NCI-H748 treated with DMSO at 0.1 percent for 48 hours (cell line): ENCODE data around the gene SEPTIN5.

Experiments used
- DNase-seq: peaks from one replicate; lab custom pipeline; 2025; lab: John Stamatoyannopoulos, UW

Gene SEPTIN5

DNA sequence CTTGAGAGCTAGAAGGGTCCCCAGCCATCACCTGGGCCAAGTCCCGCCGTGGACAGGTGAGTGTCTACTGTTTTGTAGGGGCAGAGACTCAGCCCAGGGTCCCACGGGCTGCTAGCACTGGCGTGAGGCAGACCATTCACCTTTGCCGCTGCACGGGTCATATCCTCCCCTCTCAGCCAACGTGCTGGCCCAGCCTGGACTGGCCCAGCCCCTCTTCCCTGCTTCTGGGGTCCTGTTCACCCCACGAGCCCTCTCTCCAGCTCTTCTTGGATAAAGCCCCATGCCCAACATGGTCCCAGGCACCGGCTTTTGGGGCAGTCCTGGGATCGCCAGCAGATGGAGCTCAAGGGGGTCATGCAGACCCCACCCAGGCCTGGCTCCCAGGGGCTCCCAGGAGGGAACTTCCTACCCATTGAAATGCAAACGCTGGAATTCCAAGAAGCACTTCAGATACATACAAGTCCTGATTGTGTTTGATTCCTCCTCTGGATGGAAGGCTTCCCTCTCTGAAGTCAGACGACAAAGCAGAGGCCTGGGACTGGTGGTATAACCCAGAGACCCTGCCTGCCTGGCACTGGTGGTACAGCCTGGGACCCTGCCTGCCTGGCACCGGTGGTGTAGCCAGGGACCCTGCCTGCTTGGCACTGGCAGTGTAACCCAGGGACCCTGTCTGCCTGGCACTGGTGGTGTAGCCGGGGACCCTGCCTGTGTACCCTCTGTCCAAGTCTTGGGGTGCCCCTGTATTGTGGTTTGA is 8.9 kb upstream of the SEPTIN5 start:
- no peak for DNase-seq

DNA sequence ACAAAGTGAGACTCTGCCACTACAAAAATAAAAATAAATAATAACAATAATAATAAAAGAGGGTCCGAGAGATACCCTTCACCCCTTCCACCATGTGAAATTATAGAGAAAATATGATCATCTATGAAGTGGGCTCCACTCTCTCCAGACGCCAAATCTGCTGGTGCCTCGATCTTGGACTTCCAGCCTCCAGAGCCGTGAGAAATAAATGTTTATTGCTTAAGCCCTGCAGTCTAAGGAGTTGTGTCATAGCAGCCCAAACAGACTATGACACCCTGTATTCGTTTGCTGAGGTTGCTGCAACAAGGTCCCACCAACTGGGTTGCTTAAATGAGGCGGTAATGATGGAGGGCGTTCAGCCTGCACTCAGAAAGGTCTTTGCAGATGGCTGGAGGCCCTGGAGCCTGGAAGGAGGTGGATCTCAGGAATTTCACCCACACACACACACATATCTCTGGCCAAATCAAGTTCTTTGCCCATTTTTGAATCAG is 7.6 kb upstream of the SEPTIN5 start:
- no peak for DNase-seq

DNA sequence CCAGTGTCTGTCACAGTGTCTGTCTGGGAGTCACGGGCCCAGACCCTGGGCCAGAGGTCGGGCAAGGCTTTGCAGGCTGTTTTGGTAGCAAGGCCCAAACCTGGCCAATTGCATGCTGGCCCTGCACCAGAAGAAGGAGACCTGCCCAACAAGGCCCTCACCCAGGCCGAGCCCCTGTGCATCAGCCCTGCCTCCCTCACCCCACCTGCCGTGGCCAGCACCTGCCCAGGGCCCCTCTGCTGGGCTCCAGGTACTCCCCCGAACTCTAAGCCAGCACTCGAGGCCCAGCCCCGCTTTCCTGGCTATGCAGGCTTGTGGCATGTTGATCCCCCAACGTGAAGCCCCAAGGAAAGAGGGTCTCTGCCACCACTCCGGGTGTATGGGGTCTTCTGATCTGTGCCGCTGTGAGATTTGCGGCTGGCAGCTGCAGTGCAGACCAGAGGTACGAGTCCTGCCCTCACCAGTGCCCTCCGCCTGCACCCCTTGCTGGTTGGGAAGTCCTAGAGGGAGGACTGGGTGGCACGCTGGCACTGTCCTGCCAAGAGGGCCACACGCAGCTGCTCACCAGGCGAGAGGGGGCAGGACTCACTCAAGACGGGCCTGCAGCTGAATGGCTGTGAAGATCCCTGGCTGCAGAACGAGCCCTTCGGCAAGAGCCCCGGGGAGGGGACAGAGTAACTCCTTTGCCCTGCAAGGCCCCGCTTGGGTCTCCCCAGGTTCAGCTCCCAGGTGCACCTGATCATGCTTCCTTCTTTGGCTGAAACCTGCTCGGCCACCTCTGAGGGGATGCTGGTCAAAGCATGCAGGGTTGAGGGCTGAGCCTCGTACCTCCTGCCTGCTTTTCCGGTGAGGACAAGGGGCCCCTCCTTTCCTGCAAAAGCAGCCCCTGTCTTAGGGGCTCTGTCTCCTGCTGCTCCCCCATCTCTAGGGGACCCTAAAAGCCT is 6.7 kb upstream of the SEPTIN5 start:
- no peak for DNase-seq

DNA sequence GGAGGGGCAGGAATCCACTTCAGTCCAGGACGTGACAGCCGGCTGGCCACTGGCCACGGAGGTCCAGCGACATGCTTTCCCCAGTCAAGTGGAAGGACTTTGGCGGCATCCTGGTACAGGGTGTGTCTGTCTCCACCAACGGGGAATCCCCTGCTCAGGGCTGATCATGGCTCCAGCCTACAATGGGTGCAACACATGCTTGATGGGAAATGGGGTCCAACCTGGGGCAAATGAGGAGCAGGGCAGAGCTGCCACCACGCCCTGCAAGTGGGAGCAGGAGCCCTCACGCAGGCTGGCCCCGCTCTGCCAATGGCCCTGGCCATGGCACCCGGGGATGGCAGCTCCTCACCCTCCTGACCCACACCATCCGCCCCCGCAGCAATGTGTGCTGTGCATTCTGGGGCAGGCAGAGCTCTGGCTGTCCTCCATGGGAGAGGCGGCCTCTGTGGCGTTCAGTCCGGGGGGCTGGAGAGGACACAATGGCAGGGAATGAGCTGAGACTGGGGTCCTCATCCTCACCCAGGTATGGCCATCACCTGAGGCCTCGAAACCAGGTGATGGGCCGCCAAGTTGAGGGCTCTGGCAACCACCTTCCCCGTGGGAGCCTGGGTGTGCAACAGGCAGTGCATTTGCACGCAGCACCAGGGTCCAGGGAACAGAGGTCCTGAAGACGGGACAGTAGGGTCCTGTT is 5.8 kb upstream of the SEPTIN5 start:
- no peak for DNase-seq

DNA sequence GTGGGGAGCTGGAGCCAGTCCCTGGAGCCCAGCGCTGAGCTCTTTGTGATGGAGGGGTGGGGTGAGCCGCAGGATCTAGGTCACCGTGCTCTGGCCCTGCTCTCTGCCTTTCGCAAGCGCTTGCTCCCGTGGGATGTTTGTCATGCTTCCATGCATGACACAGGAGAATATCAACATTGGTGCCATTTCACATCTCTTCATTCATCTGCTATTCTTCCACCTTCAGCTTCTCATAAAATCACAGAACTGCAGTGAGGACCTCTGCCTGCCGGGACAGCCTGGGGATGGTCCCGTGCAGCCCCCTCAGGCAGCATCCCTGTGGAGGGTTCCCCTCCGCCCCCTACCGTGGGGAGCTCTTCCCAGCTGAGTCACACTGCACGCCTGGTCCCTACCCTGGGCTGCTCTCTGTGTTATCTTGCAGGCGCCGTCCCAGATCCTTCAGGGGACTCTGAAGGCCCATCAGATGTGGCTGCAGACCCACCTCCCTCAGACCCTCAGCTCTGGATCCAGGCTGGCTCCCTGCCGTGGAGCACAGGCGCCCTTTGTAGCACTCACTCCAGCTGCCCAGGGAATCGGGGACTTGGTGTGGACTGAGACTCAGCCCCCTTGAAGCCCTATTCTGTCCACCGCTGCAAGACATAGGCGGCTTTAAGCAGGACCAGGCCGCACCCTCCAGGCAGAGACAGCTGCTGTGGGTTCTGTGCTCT is 5.1 kb upstream of the SEPTIN5 start:
- DNase-seq = no peak

DNA sequence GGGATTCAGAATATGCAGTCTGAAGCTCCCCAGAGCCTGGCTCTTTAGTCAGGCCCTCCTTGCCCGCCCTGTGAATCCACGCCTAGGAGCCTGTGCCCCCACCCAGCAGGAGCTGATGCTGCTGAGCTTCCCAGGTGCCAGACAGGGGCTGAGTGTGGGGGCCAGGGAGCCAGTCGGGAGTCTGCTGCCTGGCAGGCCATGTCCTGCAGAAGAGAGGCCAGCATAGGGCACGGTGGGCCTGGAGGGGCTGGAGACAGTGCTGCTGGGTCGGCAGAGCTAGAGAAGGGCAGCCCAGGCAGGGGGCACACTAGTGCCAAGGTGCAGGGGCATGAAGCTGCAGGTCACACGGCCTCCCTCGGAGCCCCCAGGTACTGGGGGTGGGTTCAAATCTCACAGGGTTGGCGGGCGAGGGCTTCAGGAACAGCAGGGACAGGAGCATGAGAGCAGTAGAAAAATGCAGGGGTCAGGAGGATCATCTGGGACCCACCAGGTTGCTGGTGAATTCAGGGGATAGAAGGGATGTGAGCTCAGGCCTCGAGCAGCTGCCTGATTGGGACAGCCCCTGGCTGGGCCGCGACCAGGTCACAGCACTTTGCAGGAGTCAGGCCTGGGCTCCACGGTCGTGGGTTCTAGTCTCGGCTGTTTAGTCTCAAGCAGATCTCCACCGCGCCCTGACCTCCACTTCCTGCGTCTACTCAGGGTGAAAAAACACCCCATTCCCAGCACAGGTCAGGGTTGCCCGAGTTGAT is 4.1 kb upstream of the SEPTIN5 start:
- DNase-seq = no peak

DNA sequence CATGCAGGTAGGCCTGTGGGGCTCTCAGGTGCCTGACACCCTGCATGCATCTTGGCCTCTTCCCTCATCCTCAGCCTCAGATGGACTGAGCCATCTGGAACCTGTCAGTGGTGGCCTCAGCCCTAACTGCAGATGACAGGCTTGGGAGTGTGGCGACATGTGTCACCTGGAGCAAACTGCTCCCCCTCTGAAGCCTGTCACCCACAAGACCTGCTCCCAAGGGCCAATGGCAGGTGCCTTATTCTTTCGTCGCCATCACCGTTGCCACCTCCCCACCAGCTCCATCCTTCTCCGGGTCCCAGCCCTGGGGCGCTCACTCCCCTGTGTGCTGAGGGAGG is 3.6 kb upstream of the SEPTIN5 start:
- no peak for DNase-seq

DNA sequence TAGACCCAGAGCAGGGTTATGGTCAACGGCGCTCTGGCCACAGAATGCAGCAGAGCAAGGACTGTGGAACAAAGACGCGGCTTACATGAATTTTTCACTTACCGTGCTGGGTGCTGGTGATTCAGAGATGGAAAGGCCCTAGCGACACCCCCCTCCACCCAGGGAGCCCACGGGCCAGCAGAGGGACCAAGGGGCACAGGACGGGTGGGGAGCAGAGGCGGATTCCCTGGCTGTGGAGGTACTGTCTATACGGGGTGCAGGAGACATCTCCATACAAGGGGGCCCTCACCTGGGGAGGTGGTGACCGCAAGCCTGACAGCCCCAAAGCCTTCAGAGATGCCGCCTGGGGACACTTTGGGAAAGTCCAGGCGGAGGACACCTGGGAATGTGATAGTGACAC is 1.1 kb upstream of the SEPTIN5 start:
- DNase-seq = no peak

DNA sequence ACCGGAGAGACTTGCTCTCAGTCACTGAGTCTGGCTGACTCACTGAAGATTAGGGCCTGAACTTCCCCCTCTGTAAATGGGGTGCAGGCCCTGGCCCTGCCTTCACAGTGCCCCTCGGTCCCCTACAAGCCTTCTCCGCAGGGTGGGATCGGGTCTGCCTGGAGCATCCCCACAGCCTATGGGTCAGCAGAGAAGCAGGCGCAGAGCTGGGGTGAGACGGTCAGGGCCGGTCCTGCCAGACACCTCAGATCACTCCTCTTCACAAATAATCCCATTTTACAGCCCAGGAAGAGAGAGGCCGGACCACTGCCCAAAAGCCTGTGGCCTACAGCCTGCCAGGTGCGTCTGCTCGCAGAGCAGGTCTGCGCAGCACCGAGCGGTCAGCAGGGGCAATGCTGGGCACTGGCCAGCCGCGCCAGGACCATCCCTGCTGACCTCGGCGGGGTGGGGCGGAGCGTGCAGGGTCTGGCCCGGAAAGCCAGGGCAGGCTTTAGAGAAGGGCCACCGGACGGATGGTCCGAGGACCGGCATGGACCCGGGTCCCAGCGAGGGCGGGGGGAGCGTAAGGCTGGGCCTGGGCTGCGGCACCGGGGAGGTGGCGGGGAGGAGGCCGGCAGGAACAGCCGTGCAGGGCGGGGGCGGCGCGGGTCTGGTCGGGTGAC is 522 bp upstream of the SEPTIN5 start:
- DNase-seq = no peak

DNA sequence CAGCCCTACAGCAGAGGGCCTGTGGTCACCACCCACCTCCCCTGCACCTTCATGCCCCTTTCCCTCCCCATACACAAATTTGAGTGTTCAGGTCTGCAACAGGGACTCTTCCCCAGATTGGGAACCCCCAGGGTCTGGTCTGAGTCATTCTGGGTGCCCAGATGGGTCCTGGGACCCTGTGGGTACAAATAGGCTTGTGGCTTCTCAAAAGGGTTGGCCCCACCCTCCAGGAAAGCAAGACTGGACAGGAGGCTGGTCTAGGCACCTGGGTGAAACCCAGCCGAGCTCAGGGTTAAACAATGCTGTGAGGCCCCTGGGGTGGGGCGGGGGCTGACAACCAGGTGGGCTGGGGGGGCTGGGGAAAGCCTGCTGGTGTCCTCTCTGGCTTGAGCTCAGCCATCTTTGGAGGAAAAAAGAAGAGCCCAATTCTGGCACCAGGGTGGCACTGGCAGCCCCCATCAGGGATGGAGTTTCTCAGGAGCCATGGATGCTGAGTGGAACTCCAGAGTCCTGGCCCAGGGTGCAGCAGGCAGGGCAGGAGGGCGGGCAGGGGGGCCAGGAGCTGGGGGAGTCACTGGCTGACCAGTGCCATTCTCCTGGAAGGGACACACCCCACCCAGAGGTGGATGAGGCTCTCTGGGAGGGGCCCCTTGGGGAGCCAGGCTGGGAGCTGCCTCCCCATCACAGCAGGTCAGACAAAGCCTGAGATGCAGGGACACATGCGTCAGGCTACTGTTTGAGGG is 1.1 kb downstream of the SEPTIN5 start:
- no peak for DNase-seq

DNA sequence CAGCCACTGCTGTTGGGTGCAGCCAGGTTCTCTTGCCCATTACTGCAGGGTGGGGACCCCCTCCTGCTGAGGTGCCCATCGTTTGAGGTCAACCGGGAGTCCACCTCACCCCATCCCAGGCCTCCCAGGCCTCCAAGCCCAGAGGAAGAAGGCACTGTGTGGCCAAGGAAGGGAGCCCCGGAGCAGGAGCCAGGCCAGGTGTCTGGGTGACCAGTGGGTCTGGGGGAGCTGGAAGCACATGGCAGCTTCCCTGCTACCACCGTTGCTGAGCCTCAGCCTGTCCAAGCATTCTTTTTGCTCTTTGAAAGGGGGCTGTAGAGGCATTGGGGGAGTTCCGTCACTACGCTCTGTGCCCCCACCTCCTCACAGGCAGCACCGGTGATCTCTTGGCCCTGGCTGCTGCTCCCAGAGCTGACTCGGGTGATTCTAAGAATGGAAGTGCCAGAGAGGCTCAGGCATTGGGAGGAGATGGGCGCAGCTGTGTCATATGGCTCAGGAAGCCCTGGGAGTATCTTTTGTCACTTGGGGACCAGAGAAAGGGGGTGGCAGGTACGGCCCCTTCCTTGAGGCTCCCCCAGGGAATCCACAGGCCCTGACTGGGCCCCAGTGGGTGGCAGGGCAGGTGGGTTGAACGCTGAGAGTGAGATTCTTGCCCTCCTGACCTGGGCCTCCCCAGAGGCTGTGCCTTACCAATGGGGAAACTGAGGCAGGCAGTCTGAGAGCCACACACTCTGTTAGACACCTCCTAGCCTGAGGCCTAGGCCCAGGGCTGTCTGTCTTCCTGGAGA is 1.9 kb downstream of the SEPTIN5 start:
- DNase-seq = no peak

DNA sequence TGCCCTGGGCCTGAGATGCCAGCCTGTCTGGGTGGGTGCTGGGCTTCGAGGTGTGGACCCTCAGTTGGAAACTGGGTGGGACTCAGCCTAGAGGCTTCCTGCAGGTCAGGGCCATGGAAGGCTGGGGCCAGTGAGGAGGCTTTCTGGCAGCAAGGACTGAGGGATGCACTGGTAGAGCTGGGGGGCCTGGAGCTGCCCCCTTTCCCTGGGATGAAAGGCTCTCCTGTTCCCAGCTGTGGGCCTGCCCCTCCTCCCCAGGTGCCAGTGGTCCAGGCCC is 2.5 kb downstream of the SEPTIN5 start:
- DNase-seq = no peak

DNA sequence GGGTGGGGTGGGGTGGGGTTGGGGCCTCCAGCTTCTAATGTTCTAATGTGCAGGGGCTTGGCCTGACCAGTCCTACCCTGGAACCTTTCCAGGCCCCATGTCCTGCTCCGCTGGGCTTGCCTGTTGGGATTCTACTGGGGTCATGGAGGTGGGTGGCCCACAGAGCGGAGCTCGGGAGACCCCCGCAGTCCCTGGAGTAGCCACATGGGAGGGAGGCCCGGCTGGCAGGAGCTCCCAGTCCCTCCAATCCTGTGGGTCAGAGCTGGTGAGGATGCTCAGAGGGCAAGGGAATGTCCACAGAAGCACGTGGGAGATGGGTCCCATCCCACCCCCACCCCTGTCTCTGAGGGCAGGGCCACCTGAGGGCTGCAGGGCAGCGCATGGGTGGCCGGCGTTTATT is 2.9 kb downstream of the SEPTIN5 start:
- DNase-seq = no peak

DNA sequence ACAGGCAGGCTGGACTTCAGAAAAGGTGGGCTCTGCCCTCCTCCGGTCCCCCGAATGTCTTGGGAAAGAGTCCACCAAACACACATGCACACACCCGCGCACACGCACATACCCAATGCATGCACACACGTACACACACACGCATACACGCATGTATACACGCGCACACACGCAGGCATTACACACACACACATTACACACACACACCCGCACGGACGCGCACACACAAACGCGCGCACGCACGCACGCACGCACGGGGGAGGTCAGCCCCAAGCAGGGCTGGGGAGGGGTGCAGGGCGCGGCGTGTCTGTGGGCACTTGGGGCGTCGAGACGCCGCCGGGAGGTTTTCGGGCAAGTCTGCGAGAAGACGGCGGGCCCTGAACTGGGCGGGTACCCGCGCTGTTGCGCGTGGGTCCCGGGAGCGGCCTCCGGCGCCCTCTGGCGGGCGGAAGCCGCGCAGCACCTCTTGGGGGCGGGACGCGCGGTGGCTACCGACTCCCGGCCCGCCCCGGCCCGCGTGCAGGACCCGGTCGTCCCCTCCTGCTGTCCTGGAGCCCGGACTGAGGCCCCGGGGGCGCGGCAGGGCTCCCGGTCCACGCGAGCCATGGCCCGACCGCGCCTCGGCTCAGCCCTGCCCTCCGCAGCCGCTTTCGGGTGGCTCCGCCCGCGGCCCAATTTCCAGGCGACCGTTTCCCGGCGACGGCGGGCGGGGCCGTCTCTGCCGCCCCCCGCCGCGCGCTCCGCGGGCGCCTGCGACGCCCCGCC is 3.6 kb downstream of the SEPTIN5 start:
- DNase-seq = peak; percentile 22

DNA sequence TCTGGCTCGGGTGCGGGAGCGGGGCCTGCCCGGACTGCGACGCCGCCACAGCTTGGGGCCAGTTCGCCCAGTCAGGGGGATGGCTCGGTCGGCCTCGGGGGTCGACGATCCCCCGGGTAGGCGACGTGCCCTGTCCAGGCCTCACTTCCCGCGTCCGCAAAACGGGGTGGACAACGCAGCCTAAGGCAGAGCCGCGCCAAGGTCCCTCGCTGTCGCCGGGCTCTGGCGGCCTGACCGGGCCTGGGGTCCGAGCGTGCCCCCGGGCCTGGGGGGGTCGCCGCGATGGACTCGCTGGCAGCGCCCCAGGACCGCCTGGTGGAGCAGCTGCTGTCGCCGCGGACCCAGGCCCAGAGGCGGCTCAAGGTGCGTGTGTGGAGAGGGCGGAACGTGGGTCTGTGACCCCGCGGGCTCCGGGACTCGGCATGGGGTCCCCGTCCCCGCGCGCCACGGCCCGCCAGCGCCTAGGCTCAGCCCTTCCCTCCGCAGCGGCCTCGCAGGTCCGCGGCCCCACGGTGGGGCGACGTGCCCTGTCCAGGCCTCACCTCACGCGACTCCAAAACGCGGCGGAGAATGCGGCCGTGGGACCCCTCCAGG is 4.2 kb downstream of the SEPTIN5 start:
- no peak for DNase-seq

DNA sequence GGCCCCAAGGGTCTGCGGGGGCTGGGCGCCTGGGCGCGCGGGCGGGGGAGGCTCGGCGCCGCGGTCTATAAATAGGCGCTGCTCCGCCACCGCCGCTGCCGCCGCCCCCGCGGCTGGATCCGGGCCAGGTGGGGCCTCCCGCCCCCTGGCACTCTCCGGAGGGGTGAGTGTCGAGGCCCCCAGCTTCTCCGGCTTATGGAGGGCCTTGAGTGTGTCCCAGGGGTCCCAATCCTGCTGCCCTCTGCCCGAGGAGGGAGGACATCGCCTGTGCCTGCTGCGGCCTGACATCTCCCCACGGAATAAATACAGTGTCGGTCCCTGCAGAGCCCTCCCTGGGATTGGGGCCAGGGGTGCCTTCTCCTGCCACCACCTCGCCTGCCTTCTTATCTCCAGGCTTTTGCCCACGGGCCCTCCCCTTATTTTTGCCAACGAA is 4.8 kb downstream of the SEPTIN5 start:
- DNase-seq = no peak

DNA sequence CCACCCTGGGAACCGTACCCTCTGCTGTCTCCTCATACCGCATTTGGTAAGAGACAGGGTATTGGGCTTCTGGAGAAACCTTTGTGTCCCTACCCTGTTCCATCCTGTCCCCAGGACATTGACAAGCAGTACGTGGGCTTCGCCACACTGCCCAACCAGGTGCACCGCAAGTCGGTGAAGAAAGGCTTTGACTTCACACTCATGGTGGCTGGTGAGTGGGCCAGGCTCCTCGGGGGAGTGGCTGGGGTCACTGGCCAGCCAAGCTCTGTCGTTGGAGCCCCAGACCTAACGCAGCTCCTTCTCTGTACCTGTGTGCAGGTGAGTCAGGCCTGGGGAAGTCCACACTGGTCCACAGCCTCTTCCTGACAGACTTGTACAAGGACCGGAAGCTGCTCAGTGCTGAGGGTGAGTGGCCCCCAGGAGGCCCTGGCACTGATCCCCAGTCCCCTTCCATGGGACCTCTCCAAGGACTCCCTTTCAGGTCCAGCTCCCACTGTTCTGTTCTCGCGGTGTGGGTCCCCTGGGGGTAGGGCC is 5.3 kb downstream of the SEPTIN5 start:
- DNase-seq = no peak
